OCI-LY7 (cell line): ENCODE data around the gene MYO16.

Experiments
- CTCF ChIP-seq: fragments of 200-600 bp; sonication (generic); conservative IDR thresholded peaks from 2 replicates; pipeline ENCODE4 v1.5.1; 2014; ENCODE audit warnings: mild to moderate bottlenecking, antibody characterized with exemption, low read length, moderate library complexity, mixed read lengths
- EZH2phosphoT487 ChIP-seq: fragments of 200-600 bp; sonication (generic); IDR thresholded peaks from 2 replicates; pipeline ENCODE4 v1.6.1; 2018; ENCODE audit warnings: low read depth, borderline replicate concordance, mild to moderate bottlenecking, mixed run types, antibody characterized with exemption, low read length, moderate library complexity, mixed read lengths

GRCh38 chr13:109111141-109111540, 481.7 kb downstream of the MYO16 start:
- TF ChIP-seq CTCF (no peak), EZH2phosphoT487 (no peak)
